GM08714 (cell line): ENCODE data around the gene ZNF565.
"Not testable (repeated sequence)": the region's sequence is repeated elsewhere in the genome, so short reads cannot be mapped to it uniquely, and the experiment has no call there.

Experiments
- H3K4me3 ChIP-seq: fragments of 200-500 bp; sonication (Bioruptor generic); 2 replicates; pipeline ENCODE4 v1.5.1; 2014; ENCODE audit warnings: mild to moderate bottlenecking, low read length, inconsistent platforms
- ZNF274 ChIP-seq: IDR thresholded peaks from 2 replicates; pipeline ENCODE4 v1.6.1; 2012; ENCODE audit warnings: mild to moderate bottlenecking, low read depth, low read length

The ZNF565 gene

DNA sequence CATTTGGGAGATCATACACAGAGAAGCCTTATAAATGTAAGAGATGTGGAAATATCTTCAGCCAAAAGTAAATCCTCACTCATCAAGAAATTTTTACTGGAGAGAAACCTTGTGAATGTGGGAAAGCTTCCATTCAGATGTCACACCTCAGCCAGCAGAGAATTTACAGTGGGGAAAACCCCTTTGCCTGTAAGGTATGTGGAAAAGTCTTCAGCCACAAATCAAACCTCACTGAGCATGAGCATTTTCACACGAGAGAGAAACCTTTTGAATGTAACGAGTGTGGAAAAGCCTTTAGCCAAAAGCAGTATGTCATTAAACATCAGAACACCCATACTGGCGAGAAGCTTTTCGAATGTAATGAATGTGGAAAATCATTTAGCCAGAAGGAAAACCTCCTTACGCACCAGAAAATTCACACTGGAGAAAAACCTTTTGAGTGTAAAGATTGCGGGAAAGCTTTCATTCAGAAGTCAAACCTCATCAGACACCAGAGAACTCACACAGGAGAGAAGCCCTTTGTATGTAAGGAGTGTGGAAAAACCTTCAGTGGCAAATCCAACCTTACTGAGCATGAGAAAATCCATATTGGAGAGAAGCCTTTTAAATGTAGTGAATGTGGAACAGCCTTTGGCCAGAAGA, 22.0 kb upstream of the ZNF565 start:
- H3K4me3 ChIP-seq = no peak overlapping the region
- peak; percentile 81; the same call in 1 of the 2 replicates for TF ChIP-seq ZNF274

DNA sequence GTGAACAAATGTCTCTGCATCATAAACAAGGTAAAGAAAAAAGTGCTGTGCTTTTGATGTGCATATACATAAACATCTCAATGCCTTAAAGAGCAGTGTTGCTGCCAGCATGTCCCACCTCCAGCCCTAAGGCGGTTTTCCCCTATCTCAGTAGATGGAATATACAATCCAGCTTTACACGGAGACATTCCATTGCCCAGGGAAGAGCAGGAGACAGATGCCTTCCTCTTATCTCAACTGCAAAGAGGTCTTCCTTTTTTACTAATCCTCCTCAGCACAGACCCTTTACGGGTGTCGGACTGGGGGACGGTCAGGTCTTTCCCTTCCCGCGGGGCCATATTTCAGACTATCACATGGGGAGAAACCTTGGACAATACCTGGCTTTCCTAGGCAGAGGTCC, 19.2 kb upstream of the ZNF565 start:
- not testable (repeated sequence) for H3K4me3 ChIP-seq

DNA sequence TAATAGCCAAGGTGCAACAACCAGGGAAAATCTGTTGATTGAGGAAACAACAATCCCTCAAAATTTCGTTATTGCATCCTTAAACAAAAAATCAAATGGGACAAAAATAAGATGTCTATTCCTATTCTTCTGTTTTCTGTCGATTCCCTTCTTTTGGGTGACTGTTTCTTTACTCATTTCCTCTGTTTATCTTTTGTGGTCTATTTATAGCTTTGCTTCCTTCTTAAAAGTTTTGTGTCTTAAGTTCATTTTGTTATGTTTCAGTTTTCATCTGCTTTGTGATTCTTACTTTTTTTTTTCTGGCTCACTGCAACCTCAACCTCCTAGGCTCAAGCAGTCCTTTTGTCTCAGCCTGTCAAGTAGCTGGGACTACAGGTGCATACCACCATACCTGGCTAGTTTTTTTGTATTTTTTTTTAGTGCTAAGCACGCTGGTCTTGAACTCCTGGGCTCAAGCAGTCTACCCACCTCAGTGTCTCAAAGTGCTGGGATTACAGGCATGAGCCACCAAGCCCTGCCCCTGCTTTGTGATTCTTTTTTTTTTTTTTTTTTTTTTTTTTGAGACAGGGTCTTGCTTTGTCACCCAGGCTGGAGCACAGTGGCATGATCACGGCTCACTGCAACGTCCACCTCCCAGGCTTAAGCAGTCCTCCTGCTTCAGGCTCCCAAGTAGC, 10.9 kb upstream of the ZNF565 start:
- no peak for TF ChIP-seq ZNF274
- H3K4me3 ChIP-seq = no peak overlapping the region

DNA sequence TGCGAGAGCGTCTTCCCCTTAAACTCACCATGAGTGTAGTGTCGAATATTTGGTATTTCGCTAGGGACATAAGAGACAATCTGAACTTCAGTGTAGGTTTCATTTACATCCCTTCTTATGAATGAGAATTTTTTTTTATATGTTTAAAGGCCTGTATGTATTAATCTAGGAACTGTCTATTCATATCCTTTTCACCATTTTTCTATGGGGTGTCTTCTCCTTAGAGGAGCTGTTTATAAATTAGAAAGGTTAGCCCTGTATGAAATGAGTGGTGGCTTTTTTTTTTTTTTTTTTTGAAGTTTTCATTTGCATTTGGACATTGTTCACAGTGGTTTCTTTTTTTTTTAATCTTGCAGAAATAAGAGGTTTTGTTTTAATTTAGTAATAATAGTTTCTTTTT, 8.0 kb upstream of the ZNF565 start:
- TF ChIP-seq ZNF274 = no peak
- no peak overlapping the region for H3K4me3 ChIP-seq

DNA sequence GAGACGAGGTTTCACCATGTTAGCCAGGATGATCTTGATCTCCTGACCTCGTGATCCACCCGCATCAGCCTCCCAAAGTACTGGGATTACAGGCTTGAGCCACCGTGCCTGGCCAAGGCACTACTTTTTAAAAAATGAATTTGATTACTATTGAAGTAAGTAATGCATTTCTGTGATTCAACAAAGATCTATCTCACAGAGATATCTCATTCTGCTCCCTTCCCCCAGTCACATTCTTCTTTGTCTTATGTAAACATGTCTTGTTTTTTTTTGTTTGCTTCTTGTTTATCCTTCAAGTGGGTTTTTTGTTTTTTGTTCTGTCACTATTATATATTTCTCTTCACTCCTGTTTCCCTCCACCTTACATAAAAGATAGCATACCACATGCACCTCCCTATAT, 7.0 kb upstream of the ZNF565 start:
- TF ChIP-seq ZNF274 = no peak
- H3K4me3 ChIP-seq = no peak overlapping the region

DNA sequence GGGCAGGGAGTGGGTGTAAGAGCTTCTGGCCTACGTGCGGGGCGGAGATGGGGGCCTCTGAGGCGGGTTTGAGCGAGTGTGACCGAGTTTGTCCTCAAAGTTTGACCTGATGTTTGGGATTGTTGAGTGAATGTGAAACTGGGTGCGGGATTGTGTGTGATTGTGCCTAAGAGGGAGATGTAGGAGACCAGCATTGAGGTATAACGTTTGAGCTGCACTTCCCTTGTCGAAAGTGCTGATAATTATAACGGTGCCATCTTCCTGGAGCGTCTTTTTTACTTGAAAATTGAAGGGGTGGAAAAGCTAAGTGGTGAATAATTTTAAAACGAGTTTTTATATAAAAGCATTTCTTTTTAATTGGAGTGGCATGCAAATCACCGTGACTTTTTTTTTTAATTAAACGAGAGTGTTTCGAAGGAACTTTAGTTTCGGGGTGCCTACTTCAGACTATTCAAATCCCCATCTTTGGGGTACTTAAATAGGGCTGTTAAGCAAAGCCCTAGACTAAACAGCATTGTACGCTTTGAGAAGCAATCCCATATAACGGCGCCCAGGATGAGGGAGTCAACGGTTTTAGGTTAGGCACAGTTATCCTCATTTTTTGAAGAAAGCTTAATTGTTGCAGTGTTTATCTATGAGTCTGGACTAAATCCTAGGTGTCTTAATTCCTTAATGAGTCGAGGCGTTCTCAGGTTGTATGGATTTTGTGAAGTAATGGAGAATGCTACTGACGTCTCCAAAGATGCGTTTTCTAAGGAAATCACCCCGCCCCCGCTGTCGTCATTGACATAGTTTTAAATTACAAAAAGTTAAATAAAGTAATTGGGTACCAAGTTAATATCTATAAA, 1.0 kb upstream of the ZNF565 start:
- no peak for TF ChIP-seq ZNF274
- peak overlapping the region; percentile 98 for H3K4me3 ChIP-seq

DNA sequence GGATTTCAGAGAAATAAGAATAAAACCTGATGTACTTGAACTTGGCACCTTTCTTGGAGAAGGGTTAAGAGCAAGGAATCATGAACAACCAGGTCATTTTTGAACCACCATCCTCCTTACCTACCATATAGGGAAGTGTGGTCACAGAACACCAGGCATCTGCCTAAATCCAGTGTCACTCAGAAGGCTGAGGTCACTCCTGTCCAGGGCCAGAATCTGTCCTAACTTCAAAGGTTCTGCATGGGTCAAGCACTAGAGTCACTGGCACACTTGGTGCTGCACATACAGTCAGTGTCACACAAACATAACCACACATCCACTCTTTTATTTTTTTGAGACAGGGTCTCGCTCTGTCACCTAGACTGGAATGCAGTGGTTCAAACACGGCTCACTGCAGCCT, 1.6 kb downstream of the ZNF565 start:
- H3K4me3 ChIP-seq = no peak overlapping the region
- TF ChIP-seq ZNF274 = no peak

DNA sequence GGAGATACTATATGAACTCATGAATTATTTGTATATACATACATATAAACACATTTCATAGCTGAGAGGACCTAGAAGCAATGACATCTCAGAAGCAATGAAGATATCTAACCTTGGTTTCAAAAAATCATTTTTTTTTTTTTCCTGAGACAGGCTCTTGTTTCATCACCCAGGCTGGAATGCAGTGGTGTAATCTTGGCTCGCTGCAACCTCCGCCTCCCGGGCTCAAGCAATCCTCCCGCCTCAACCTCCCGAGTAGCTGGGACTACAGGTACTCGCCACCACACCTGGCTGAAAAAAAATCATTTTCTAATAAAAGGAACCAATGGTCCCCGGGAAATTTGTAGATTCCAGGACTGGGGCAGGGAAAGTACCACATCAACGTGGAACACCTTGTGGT, 4.0 kb downstream of the ZNF565 start:
- H3K4me3 ChIP-seq = no peak overlapping the region
- no peak for TF ChIP-seq ZNF274

DNA sequence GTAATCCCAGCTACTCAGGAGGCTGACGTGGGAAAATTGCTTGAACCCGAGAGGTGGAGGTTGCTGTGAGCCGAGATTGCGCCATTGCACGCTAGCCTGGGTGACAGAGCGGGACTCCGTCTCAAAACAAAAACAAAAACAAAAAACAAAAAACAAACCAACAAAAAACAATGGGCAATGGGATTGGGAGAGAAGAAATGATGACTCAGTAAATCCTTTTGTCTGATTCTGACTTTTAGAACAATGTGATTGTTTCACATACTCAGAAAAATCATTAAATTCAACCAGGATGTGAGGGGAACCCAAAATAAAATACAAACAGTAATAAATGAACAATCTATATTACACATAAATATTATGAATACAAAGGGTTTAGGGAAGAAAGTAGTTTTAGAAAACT, 5.1 kb downstream of the ZNF565 start:
- TF ChIP-seq ZNF274 = no peak
- H3K4me3 ChIP-seq = no peak overlapping the region

DNA sequence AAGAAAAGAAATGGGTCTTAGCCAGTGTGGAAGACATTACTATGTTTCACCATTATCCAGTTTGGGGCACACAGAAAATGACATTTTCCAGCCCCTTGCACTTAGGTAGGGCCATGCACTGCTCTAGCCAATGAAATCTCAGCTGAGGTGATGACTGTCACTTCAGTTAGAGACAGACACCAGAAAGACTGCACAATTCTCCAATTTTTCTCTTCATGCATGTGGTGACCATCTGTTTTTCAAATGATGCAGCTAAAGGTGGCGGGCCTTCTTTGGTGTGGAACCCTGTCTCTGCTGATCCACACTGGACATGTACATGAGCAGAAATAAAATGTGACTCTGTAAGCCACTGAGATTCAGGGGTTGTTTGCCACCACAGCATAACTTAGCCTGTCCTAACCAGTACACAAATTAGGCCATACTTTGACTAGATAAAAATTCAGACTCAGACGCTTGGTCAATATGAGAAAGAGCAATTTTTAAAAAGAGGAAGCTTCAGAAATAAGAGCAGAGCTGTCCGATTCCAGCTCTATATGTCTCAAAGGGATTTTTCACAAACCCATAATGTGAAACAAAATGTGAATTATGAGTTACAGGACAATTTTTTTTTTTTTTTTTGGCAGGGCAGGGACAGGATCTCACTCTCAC, 6.7 kb downstream of the ZNF565 start:
- H3K4me3 ChIP-seq = no peak overlapping the region
- no peak for TF ChIP-seq ZNF274

DNA sequence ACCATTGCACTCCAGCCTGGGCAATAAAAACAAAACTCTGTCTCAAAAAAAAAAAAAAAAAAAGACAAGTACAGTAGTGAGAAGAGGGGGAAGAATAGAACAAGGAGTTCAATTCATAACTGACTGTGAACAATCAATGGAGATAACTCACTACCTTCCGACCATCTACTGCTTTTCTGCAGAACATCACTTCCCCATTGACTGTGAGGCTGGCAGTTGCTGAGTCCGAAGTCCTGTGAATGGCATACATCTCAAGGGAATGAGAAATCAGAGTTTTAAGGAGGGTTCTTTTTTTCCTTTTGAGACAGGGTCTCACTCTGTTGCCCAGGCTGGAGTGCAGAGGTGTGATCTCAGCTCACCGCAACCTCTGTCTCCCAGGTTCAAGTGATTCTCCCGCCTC, 11.2 kb downstream of the ZNF565 start:
- H3K4me3 ChIP-seq = no peak overlapping the region
- TF ChIP-seq ZNF274 = no peak

DNA sequence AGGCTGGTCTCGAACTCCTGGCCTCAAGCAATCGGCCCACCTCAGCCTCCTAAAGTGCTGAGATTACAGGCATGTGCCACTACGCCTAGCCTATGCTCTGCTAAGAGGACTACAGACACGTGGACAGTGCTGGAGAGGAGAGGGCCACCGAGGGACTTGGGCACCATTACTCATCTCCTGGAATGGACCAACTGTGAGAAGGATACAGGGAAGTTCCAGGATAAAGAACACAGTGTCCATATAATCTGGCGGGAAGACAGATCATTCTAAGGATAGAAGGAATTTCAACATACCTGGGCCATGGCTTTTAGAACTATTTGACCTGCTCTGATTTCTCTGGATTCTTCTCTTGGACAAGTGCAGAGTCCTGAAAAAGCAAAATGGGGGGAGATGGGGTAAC, 12.8 kb downstream of the ZNF565 start:
- H3K4me3 ChIP-seq = no peak overlapping the region
- no peak for TF ChIP-seq ZNF274

DNA sequence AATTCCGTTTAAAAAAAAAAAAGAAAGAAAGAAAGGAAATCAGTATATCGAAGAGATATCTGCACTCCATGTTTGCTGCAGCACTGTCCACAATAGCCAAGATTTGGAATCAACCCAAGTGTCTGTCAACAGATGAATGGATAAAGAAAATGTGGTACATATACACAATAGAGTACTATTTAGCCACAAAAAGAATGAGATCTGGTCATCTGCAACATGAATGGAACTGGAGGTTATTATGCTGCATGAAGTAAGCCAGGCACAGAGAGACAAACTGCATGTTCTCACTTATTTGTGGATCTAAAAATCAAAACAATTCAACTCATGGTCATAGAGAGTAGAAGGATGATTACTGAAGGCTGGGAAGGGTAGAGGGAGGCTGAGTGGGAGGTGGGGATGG, 16.3 kb downstream of the ZNF565 start:
- no peak overlapping the region for H3K4me3 ChIP-seq
- TF ChIP-seq ZNF274 = no peak

DNA sequence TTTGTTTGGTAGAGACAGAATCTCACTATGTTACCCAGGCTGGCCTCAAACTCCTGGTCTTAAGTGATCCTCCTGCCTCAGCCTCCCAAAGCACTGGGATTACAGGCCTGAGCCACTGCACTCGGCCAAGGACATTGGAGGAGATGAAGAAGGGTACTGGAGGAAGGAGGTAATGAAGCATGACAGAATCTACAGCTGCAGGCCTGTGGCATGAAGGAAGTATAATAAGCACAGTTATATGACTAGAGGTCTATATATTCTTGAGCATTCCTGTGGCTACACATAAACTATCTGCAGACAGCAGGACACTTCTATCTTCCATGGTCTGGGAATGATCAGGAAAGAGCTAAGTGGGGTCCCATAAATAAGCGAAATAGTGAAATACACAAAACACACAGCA, 18.2 kb downstream of the ZNF565 start:
- no peak overlapping the region for H3K4me3 ChIP-seq
- TF ChIP-seq ZNF274 = no peak

DNA sequence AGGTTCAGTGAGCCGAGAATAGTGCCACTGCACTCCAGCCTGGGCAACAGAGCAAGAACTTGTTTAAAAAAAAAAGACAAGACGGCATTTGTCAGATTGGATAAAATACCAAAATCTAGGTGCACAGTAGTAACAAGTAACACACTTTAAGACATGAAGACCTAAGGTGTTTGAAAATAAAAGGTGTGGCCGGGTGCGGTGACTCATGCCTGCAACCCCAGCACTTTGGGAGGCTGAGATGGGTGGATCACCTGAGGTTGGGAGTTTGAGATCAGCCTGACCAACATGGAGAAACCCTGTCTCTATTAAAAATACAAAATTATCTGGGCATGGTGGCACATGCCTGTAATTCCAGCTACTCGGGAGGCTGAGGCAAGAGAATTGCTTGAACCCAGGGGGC, 27.7 kb downstream of the ZNF565 start:
- not testable (repeated sequence) for H3K4me3 ChIP-seq
